Type B pancreatic cell (in vitro differentiated cells): ENCODE results near the gene DLG5. TPM values are rescaled to one million over a fixed set of nuclear protein-coding genes. Genes with fewer than 3 reads are reported as not detected.

Source experiments
- DNase-seq: peaks from one replicate; pipeline ENCODE4 v3.0.0; 2021; ENCODE audit warnings: mixed read lengths; ENCODE audit not compliant: unreplicated experiment; ENCODE audit errors: extremely low spot score
- H3K27ac Mint-ChIP-seq: 2 replicates; pipeline ENCODE4 v1.8.0; 2021; ENCODE audit warnings: mild to moderate bottlenecking, mixed read lengths
- H3K27me3 Mint-ChIP-seq: 2 replicates; pipeline ENCODE4 v1.8.0; 2021; ENCODE audit warnings: mixed read lengths
- H3K36me3 Mint-ChIP-seq: 2 replicates; pipeline ENCODE4 v1.8.0; 2021; ENCODE audit warnings: mixed read lengths
- H3K4me1 Mint-ChIP-seq: one replicate; pipeline ENCODE4 v1.8.0; 2021; ENCODE audit warnings: mixed read lengths; ENCODE audit not compliant: unreplicated experiment
- H3K4me3 Mint-ChIP-seq: 2 replicates; pipeline ENCODE4 v1.8.0; 2021; ENCODE audit warnings: mild to moderate bottlenecking, mixed read lengths
- H3K9me3 Mint-ChIP-seq: 2 replicates; pipeline ENCODE4 v1.8.0; 2021; ENCODE audit warnings: mixed read lengths
- CTCF ChIP-seq: fragments of 200-600 bp; sonication (generic); conservative IDR thresholded peaks from 2 replicates; pipeline ENCODE4 v1.5.0; 2021; ENCODE audit warnings: antibody characterized with exemption, mild to moderate bottlenecking
- total RNA-seq: library from RNA; stranded (reverse); gene quantifications from 2 replicates; pipeline ENCODE4 v1.2.1, GENCODE V29; 2021; ENCODE audit warnings: low replicate concordance

Gene DLG5
- total RNA-seq, 1 donor from 2014 or later = 80.0 TPM

- Mint-ChIP-seq H3K36me3 (peaks cover 8% of the 10 kb centered on the region), H3K9me3 (no peaks in the 10 kb centered on the region), H3K27me3 (no peaks in the 10 kb centered on the region), H3K27ac (no peak overlapping the region), H3K4me1 (peaks cover 61% of the 10 kb centered on the region), H3K4me3 (no peak overlapping the region)
- TF ChIP-seq CTCF = no peak
- DNase-seq = no peak
Measured at GRCh38 chr10:77881222-77881621, 45.3 kb downstream of the DLG5 start.

GRCh38 chr10:77879710-77880109 lies 46.8 kb downstream of the DLG5 start:
- Mint-ChIP-seq H3K27me3 (no peaks in the 10 kb centered on the region), H3K4me3 (no peak overlapping the region), H3K9me3 (no peaks in the 10 kb centered on the region), H3K36me3 (peaks cover 8% of the 10 kb centered on the region), H3K27ac (no peak overlapping the region), H3K4me1 (peaks cover 53% of the 10 kb centered on the region)
- no peak for DNase-seq
- TF ChIP-seq CTCF = no peak

- Mint-ChIP-seq H3K27me3 (no peaks in the 10 kb centered on the region), H3K4me3 (peak overlapping the region; percentile 35), H3K36me3 (peaks cover 8% of the 10 kb centered on the region), H3K4me1 (peaks cover 56% of the 10 kb centered on the region), H3K9me3 (no peaks in the 10 kb centered on the region), H3K27ac (peak overlapping the region; percentile 69)
- no peak for TF ChIP-seq CTCF
- DNase-seq = no peak
Measured at GRCh38 chr10:77879065-77879464, 47.5 kb downstream of the DLG5 start.

GRCh38 chr10:77877441-77878344 lies 48.9 kb downstream of the DLG5 start:
- no peak for DNase-seq
- Mint-ChIP-seq H3K27ac (peak overlapping the region; percentile 69), H3K27me3 (no peaks in the 10 kb centered on the region), H3K4me3 (peak overlapping the region; percentile 58), H3K36me3 (peaks cover 4% of the 10 kb centered on the region), H3K9me3 (no peaks in the 10 kb centered on the region), H3K4me1 (peaks cover 51% of the 10 kb centered on the region)
- no peak for TF ChIP-seq CTCF

- DNase-seq = no peak
- Mint-ChIP-seq H3K36me3 (no peaks in the 10 kb centered on the region), H3K9me3 (no peaks in the 10 kb centered on the region), H3K27ac (no peak overlapping the region), H3K4me3 (no peak overlapping the region), H3K27me3 (no peaks in the 10 kb centered on the region), H3K4me1 (peaks cover 60% of the 10 kb centered on the region)
- TF ChIP-seq CTCF = no peak
Measured at GRCh38 chr10:77875730-77876129, 50.8 kb downstream of the DLG5 start.
